Thyroid gland (tissue), 4 donors: Measurements from ENCODE around the gene DCPS.

Experiments
- POLR2A ChIP-seq, 2 donors: fragments of 450-650 bp; IDR thresholded peaks; one replicate each; pipeline ENCODE4 v1.6.1; 2017; ENCODE audit warnings: antibody characterized with exemption in 2 of 2, mild to moderate bottlenecking in 2 of 2, moderate library complexity in 1 of 2
- TF ChIP-seq, protein P1 (sequence below), 6 experiments: fragments of 200-600 bp in 3 of 6; fragments of 450-650 bp in 3 of 6; sonication (generic) in 3 of 6; IDR thresholded peaks; one replicate each; pipeline ENCODE4 v1.5.1; 2016 to 2019; ENCODE audit warnings: antibody characterized with exemption in 6 of 6, mild to moderate bottlenecking in 2 of 6, inconsistent platforms in 1 of 6, moderate library complexity in 1 of 6

GRCh38 chr11:126329644-126330211 lies 25.9 kb downstream of the DCPS start:
- TF ChIP-seq POLR2A (IDR thresholded peaks at IDR 0.05): no peak
- TF ChIP-seq, protein P1, sequence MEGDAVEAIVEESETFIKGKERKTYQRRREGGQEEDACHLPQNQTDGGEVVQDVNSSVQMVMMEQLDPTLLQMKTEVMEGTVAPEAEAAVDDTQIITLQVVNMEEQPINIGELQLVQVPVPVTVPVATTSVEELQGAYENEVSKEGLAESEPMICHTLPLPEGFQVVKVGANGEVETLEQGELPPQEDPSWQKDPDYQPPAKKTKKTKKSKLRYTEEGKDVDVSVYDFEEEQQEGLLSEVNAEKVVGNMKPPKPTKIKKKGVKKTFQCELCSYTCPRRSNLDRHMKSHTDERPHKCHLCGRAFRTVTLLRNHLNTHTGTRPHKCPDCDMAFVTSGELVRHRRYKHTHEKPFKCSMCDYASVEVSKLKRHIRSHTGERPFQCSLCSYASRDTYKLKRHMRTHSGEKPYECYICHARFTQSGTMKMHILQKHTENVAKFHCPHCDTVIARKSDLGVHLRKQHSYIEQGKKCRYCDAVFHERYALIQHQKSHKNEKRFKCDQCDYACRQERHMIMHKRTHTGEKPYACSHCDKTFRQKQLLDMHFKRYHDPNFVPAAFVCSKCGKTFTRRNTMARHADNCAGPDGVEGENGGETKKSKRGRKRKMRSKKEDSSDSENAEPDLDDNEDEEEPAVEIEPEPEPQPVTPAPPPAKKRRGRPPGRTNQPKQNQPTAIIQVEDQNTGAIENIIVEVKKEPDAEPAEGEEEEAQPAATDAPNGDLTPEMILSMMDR (IDR thresholded peaks at IDR 0.05): no peak
